ENCODE data around the gene SPTLC2.

The SPTLC2 gene

GRCh38 chr14:77649326-77649725 is 32.9 kb upstream of the SPTLC2 start:
- TF ChIP-seq CTCF (IDR thresholded peaks at IDR 0.05; ENCODE audit: control insufficient read depth, insufficient read depth, low read depth, low read length, missing control alignments): no peak
- DNase-seq (ENCODE audit: low read depth): no peak
- no peak overlapping the region for H3K4me3 ChIP-seq (ENCODE audit: control insufficient read depth, low read depth, low read length)

- H3K4me3 ChIP-seq (ENCODE audit: control insufficient read depth, low read depth, low read length): no peak overlapping the region
- no peak for DNase-seq (ENCODE audit: low read depth)
- no peak for TF ChIP-seq CTCF (IDR thresholded peaks at IDR 0.05; ENCODE audit: control insufficient read depth, insufficient read depth, low read depth, low read length, missing control alignments)
Observed at GRCh38 chr14:77648520-77649200, 32.2 kb upstream of the SPTLC2 start.

- H3K4me3 ChIP-seq (ENCODE audit: control insufficient read depth, low read depth, low read length): no peak overlapping the region
- no peak for TF ChIP-seq CTCF (IDR thresholded peaks at IDR 0.05; ENCODE audit: control insufficient read depth, insufficient read depth, low read depth, low read length, missing control alignments)
- no peak for DNase-seq (ENCODE audit: low read depth)
Observed at GRCh38 chr14:77647853-77648252, 31.4 kb upstream of the SPTLC2 start.

- DNase-seq (ENCODE audit: low read depth): no peak
- H3K4me3 ChIP-seq (ENCODE audit: control insufficient read depth, low read depth, low read length): no peak overlapping the region
- no peak for TF ChIP-seq CTCF (IDR thresholded peaks at IDR 0.05; ENCODE audit: control insufficient read depth, insufficient read depth, low read depth, low read length, missing control alignments)
Observed at GRCh38 chr14:77646907-77647306, 30.5 kb upstream of the SPTLC2 start.

- H3K4me3 ChIP-seq (ENCODE audit: control insufficient read depth, low read depth, low read length): no peak overlapping the region
- no peak for DNase-seq (ENCODE audit: low read depth)
- no peak for TF ChIP-seq CTCF (IDR thresholded peaks at IDR 0.05; ENCODE audit: control insufficient read depth, insufficient read depth, low read depth, low read length, missing control alignments)
Observed at GRCh38 chr14:77645520-77646230, 29.2 kb upstream of the SPTLC2 start.

- no peak for TF ChIP-seq CTCF (IDR thresholded peaks at IDR 0.05; ENCODE audit: control insufficient read depth, insufficient read depth, low read depth, low read length, missing control alignments)
- H3K4me3 ChIP-seq (ENCODE audit: control insufficient read depth, low read depth, low read length): no peak overlapping the region
- no peak for DNase-seq (ENCODE audit: low read depth)
Observed at GRCh38 chr14:77642407-77642806, 26.0 kb upstream of the SPTLC2 start.

Data from AG09309 (cell line).